CD4-positive, CD25-positive, alpha-beta regulatory T cell (primary cell): ENCODE measurements around the gene PDE4DIP. TPM values are rescaled to one million over a fixed set of nuclear protein-coding genes. Genes with fewer than 3 reads are reported as not detected.
"Not testable (repeated sequence)": the region's sequence is repeated elsewhere in the genome, so short reads cannot be mapped to it uniquely, and the experiment has no call there.

ENCODE experiments used
- ATAC-seq, 2 donors: fragments of 150-1000 bp; cut with Tn5 transposase; one replicate each; pipeline ENCODE4 v1.10.0; 2021; ENCODE audit warnings: low read depth in 2 of 2, moderate number of reproducible peaks in 2 of 2, moderate library complexity in 1 of 2
- DNase-seq, 3 donors: peaks; one replicate each; pipeline versions ENCODE4 v3.0.0 to v3.0.0-alpha.2; 2012 to 2022; ENCODE audit warnings: mixed read lengths in 1 of 3
- H3K27ac ChIP-seq: one replicate; pipeline ENCODE4 v1.7.0; 2013; ENCODE audit warnings: mild to moderate bottlenecking, low read length; ENCODE audit not compliant: insufficient read depth, poor library complexity, severe bottlenecking
- H3K27me3 ChIP-seq: one replicate; pipeline ENCODE4 v1.7.0; 2013; ENCODE audit warnings: low read length; ENCODE audit not compliant: control insufficient read depth, insufficient read depth
- H3K36me3 ChIP-seq: one replicate; pipeline ENCODE4 v1.7.0; 2013; ENCODE audit warnings: mild to moderate bottlenecking, low read length, moderate library complexity; ENCODE audit not compliant: control insufficient read depth, insufficient read depth
- H3K4me1 ChIP-seq: 2 replicates; pipeline ENCODE4 v1.7.0; 2013; ENCODE audit warnings: mild to moderate bottlenecking, low read length; ENCODE audit not compliant: insufficient read depth, control insufficient read depth, poor library complexity, severe bottlenecking
- H3K4me3 ChIP-seq: one replicate; pipeline ENCODE4 v1.7.0; 2013; ENCODE audit warnings: low read depth, mild to moderate bottlenecking, low read length, moderate library complexity
- H3K9me3 ChIP-seq, 2 experiments: 1 replicate in 1 of 2; 2 replicates in 1 of 2; pipeline ENCODE4 v1.7.0; 2013; ENCODE audit warnings: low read length in 2 of 2, mild to moderate bottlenecking in 1 of 2, moderate library complexity in 1 of 2; ENCODE audit not compliant: control insufficient read depth in 2 of 2
- H3K27ac Mint-ChIP-seq, 3 donors: one replicate each; pipeline ENCODE4 v1.8.0; 2020 to 2022; ENCODE audit warnings: mild to moderate bottlenecking in 3 of 3, mixed read lengths in 3 of 3, moderate library complexity in 2 of 3
- H3K27me3 Mint-ChIP-seq: one replicate; pipeline ENCODE4 v1.8.0; 2022; ENCODE audit warnings: mild to moderate bottlenecking, mixed read lengths
- H3K36me3 Mint-ChIP-seq: one replicate; pipeline ENCODE4 v1.8.0; 2020; ENCODE audit warnings: mixed read lengths
- H3K4me1 Mint-ChIP-seq, 4 donors: one replicate each; pipeline ENCODE4 v1.8.0; 2020 to 2022; ENCODE audit warnings: mixed read lengths in 4 of 4, mild to moderate bottlenecking in 1 of 4
- H3K4me3 Mint-ChIP-seq, 4 donors: one replicate each; pipeline ENCODE4 v1.8.0; 2020 to 2022; ENCODE audit warnings: mild to moderate bottlenecking in 4 of 4, mixed read lengths in 4 of 4, moderate library complexity in 3 of 4
- H3K9me3 Mint-ChIP-seq, 7 donors: one replicate each; pipeline ENCODE4 v1.8.0; 2020 to 2022; ENCODE audit warnings: mixed read lengths in 7 of 7, mild to moderate bottlenecking in 3 of 7, moderate library complexity in 2 of 7
- polyA plus RNA-seq, 4 donors: library from polyadenylated mRNA; unstranded; fragments of 300-500 nt; fragmentation: Illumina TruSeq; gene quantifications; one replicate each; pipeline ENCODE4 v1.2.3, GENCODE V29; 2021
- total RNA-seq: library from RNA; stranded (reverse); gene quantifications from one replicate; pipeline ENCODE4 v1.2.3, GENCODE V29; 2022

Gene PDE4DIP
- total and polyA plus RNA-seq, 5 donors from 2014 or later: 22.3 to 50.8 (median 34.2) TPM

DNA sequence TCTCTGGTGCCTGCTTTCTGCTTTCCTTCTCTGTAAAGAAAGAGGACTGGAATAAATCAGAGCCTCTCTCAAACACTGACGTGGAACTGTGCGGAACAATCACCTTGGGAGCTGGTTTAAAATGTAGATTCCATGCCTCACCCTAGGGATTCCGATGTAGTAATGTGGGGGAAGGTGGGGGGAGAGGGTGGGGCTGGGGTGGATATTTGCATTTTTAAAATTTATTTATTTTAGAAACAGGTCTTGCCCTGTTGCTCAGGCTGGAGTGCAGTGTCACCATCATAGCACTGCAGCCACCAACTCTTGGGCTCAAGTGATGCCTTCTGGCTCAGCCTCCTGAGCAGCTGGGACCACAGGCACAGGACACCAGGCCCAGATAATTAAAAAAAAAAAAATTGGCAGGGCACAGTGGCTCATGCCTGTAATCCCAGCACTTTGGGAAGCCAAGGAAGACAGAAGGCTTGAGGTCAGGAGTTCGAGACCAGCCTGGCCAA, 45.9 kb downstream of the PDE4DIP start:
- H3K4me3 Mint-ChIP-seq, DNase-seq, H3K27ac Mint-ChIP-seq, H3K27me3 Mint-ChIP-seq, H3K36me3 Mint-ChIP-seq, H3K27ac ChIP-seq, H3K9me3 Mint-ChIP-seq, H3K4me1 ChIP-seq, ATAC-seq, H3K36me3 ChIP-seq, H3K27me3 ChIP-seq, H3K9me3 ChIP-seq, H3K4me3 ChIP-seq, H3K4me1 Mint-ChIP-seq: not testable (repeated sequence)

DNA sequence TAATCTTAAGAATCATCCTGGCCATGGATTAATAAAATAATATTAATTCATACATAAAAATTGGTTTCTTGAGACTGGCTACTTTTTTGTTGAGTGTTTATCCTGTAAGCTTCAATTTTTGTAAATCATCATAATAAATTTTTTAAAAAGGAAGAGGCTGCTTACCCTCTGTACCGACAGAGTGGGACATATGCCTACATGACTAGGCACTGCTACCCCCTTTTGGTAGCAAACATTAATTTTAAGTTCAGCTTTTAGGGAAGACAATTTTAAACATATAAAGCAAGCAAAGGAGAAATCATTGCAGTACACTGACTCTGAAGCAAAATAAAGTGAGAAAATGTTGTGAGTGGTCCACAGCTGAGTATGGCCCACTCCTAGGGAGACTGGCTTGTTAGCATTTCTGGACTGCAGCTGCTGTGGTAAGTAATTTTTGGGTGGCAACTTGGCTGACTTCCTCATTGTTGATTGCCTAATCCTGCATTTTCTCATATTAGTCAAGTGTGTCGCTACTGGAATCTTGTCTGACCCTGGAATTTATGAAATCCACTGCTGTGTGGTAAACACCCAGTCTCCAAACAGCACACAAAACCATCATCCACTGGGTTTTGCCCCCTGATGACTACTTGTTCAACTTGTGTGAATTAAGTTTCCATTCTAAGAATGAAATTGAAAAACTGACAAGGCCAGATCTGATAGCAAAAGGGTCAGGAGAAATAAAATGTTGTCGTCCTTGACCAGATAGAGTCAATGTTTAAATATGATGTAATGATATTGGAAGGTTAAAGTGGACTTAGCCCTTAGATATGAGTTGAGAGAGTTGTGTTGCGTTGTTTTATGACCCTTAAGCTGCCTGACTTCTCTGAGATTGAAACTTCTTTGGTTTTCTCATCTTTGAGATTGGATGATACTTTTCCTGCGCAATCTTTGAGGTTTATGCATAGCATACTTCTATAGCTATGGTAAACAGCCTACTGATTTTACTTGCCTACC, 50.4 kb downstream of the PDE4DIP start:
- ATAC-seq, H3K9me3 ChIP-seq, DNase-seq, H3K4me1 Mint-ChIP-seq, H3K36me3 ChIP-seq, H3K4me1 ChIP-seq, H3K27me3 Mint-ChIP-seq, H3K27me3 ChIP-seq, H3K4me3 ChIP-seq, H3K9me3 Mint-ChIP-seq, H3K27ac Mint-ChIP-seq, H3K4me3 Mint-ChIP-seq, H3K36me3 Mint-ChIP-seq, H3K27ac ChIP-seq: not testable (repeated sequence)

DNA sequence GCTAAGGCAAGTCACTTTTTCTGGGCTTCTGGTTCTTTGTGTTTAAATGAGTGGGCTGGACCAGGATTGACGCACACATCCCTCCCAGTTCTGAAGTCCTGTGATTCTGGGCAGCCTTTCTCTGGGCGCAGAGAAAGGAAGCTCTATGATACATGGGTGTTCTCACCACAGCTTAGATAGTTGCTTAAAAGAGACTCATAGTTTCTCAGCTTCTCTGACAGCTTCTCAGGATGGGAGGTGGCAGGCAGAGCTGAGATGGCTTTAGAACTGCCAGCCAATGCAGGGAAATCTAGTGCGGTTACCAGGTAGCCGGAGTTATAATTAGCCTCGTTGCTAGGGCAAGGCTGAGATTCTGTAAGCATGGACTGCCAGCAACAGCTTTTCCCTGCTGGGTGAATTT, 55.8 kb downstream of the PDE4DIP start:
- H3K36me3 Mint-ChIP-seq, H3K4me1 Mint-ChIP-seq, H3K4me3 ChIP-seq, H3K27me3 ChIP-seq, H3K9me3 ChIP-seq, H3K27ac Mint-ChIP-seq, H3K36me3 ChIP-seq, H3K4me3 Mint-ChIP-seq, DNase-seq, H3K27me3 Mint-ChIP-seq, H3K4me1 ChIP-seq, H3K9me3 Mint-ChIP-seq, H3K27ac ChIP-seq: not testable (repeated sequence)
- ATAC-seq: peak; percentile 58 to 77

DNA sequence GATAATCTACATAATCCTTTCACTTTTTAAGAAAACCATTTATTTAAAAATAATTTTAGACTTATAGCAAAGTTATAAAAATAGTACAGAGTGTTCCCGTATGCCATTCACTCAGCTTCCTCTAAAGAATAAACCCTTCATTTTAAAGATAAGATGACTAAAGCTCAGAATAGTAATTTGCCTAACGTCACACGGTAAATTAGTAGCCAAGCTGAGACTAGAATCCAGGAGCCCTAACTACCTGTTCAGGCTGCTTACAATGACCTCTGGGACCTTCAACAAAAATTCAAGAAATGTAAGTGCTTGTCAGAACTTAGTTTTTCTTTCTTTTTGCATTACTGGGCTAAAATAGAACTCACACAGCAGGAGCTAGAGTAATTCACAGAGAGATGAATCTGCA, 56.5 kb downstream of the PDE4DIP start:
- H3K9me3 Mint-ChIP-seq, H3K4me1 ChIP-seq, H3K27ac Mint-ChIP-seq, H3K27me3 Mint-ChIP-seq, H3K4me3 ChIP-seq, H3K36me3 ChIP-seq, H3K36me3 Mint-ChIP-seq, DNase-seq, H3K4me1 Mint-ChIP-seq, ATAC-seq, H3K9me3 ChIP-seq, H3K4me3 Mint-ChIP-seq, H3K27ac ChIP-seq, H3K27me3 ChIP-seq: not testable (repeated sequence)

DNA sequence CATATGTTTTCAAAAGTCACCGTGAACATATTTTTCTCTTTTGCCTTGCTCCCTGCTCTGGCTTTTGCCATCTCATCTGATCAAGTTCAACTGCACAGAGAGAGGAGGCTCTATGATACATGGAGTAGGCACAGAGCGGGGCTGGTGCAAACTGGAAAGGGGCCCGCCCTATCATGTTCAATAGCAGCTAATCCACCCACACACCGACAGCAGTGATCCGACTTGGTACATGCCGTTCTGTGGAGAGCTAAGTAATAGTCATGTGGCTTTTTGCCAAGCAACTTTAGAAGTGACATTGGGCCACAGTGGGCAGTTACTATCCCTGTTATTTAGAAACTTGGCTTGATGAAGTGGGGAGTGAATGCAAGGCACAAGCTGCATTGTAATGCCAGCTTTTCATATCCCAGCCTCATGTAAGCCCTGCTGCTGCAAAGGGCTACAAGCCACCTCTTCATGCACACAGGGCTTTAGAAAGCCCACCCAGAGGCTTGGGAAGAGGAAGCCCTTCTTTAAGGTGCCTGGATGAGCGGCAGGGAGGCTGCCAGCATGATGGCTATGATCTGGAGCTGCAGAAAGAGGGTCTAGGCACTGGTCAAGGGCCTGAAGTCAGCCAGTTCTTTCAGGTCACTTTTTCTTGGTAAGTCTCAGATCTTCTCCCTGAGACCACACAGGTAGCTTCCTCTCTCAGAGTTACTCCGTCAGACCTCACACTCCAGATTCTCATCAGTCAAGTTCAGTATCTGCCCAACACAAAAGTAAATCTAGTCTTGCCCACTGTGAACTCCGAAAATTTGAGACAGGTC, 57.1 kb downstream of the PDE4DIP start:
- H3K9me3 Mint-ChIP-seq, H3K9me3 ChIP-seq, H3K36me3 Mint-ChIP-seq, H3K4me1 ChIP-seq, H3K4me3 ChIP-seq, H3K4me1 Mint-ChIP-seq, DNase-seq, H3K4me3 Mint-ChIP-seq, H3K27me3 ChIP-seq, H3K27ac Mint-ChIP-seq, H3K27me3 Mint-ChIP-seq, H3K27ac ChIP-seq, H3K36me3 ChIP-seq: not testable (repeated sequence)
- peak in 1 of 2 donors; percentile 48 for ATAC-seq

DNA sequence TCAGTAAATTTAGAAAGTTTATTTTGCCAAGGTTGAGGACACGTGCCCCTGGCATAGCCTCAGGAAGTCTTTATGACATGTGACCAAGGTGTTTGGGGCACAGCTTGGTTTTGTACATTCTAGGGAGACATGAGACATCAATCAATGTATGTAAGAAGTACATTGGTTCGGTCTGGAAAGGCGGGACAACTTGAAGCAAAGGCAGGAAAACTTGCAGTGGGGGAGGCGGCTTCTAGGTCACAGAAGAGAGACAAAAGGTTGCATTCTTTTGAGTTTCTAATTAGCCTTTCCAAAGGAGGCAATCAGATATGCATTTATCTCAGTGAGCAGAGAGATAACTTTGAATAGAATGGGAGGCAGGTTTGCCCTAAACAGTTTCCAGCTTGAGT, 57.7 kb downstream of the PDE4DIP start:
- DNase-seq, H3K27ac ChIP-seq, H3K4me1 Mint-ChIP-seq, H3K4me3 ChIP-seq, H3K4me1 ChIP-seq, H3K36me3 Mint-ChIP-seq, H3K9me3 ChIP-seq, H3K4me3 Mint-ChIP-seq, H3K27me3 ChIP-seq, H3K27me3 Mint-ChIP-seq, H3K36me3 ChIP-seq, H3K27ac Mint-ChIP-seq, H3K9me3 Mint-ChIP-seq, ATAC-seq: not testable (repeated sequence)

DNA sequence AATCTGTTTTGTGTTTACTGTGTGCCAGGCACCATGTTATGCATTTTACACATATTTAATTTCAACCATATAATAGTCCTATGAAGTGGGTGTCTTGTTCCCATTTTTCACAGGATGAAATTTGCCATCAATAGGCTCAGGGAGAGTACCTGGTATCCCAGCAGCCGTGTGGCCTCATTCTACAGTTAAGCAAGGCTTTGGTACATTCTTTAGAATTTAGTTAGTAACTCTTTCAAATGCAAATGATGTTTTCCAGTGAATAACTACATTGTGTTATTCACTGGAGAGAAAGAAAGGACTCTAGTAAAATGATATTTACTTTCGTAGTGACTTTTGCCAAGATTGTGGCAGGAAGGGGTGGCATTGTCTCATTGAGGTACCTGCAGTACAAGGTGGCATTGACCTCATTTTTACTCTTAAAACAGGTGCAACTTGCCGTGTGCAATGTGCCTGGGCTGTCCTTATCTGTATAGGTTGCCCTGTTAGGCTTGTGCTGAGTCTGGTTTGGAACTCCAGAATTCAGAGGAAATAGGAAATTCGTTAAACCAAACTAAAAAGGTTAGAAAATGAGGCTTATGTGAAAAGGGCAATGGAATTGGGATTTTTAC, 65.1 kb downstream of the PDE4DIP start:
- H3K27me3 ChIP-seq, H3K4me3 ChIP-seq, H3K4me1 ChIP-seq, H3K27ac ChIP-seq, H3K36me3 ChIP-seq, H3K9me3 Mint-ChIP-seq, H3K27ac Mint-ChIP-seq, H3K4me1 Mint-ChIP-seq, H3K36me3 Mint-ChIP-seq, H3K27me3 Mint-ChIP-seq, H3K9me3 ChIP-seq, DNase-seq, H3K4me3 Mint-ChIP-seq, ATAC-seq: not testable (repeated sequence)
